Subcutaneous adipose tissue (tissue), 4 donors: ENCODE results near the gene MSANTD3. TPM values are rescaled to one million over a fixed set of nuclear protein-coding genes. Genes with fewer than 3 reads are reported as not detected.

Source experiments
- CTCF ChIP-seq: fragments of 450-650 bp; IDR thresholded peaks from one replicate; pipeline ENCODE4 v1.5.1; 2016; ENCODE audit warnings: low read depth, mild to moderate bottlenecking, control low read depth, antibody characterized with exemption, moderate library complexity
- total RNA-seq, 4 donors: library from RNA; depleted of rRNA; stranded (reverse); fragments of >200 nt; gene quantifications; one replicate each; pipeline ENCODE4 v1.1.0, GENCODE V29; 2016

MSANTD3 gene
- total RNA-seq, 4 donors from 2014 or later, result 9.0 to 17.4 (median 14.7) TPM

- no peak for TF ChIP-seq CTCF
These were observed 9.6 kb downstream of the MSANTD3 start for GRCh38 chr9:100436571-100436970.

- TF ChIP-seq CTCF, result no peak
These were observed 11.2 kb downstream of the MSANTD3 start for GRCh38 chr9:100437860-100438805.

- no peak for TF ChIP-seq CTCF
These were observed 13.1 kb downstream of the MSANTD3 start for GRCh38 chr9:100440071-100440470.

GRCh38 chr9:100441911-100442361 is 15.0 kb downstream of the MSANTD3 start:
- no peak for TF ChIP-seq CTCF

GRCh38 chr9:100443781-100444768 is 17.1 kb downstream of the MSANTD3 start:
- no peak for TF ChIP-seq CTCF

GRCh38 chr9:100445161-100445902 is 18.4 kb downstream of the MSANTD3 start:
- no peak for TF ChIP-seq CTCF
